Lung (tissue), 12 donors: ENCODE data around the gene CD200. TPM values are rescaled to one million over a fixed set of nuclear protein-coding genes. Genes with fewer than 3 reads are reported as not detected.

Experiments
- ATAC-seq: fragments of 200-7000 bp; cut with Tn5 transposase; one replicate; pipeline ENCODE4 v1.9.1; 2020; ENCODE audit warnings: moderate number of reproducible peaks; ENCODE audit not compliant: insufficient read depth, low FRiP score
- DNase-seq, 3 donors: peaks; one replicate each; pipeline ENCODE4 v3.0.0-alpha.2; 2013 to 2017
- H3K27ac ChIP-seq, 2 donors: one replicate each; pipeline ENCODE4 v1.5.1; 2013; ENCODE audit warnings: mild to moderate bottlenecking in 2 of 2, moderate library complexity in 2 of 2, control low read depth in 1 of 2, inconsistent platforms in 1 of 2, low read depth in 1 of 2, low read length in 1 of 2
- H3K27me3 ChIP-seq, 3 donors: one replicate each; pipeline ENCODE4 v1.5.1; 2013; ENCODE audit warnings: low read length in 2 of 3; ENCODE audit not compliant: control insufficient read depth in 3 of 3, insufficient read depth in 3 of 3
- H3K36me3 ChIP-seq, 4 donors: one replicate each; pipeline ENCODE4 v1.5.1; 2013; ENCODE audit warnings: low read length in 4 of 4, mild to moderate bottlenecking in 1 of 4, moderate library complexity in 1 of 4; ENCODE audit not compliant: control insufficient read depth in 4 of 4, insufficient read depth in 4 of 4
- H3K4me1 ChIP-seq, 5 donors: one replicate each; pipeline ENCODE4 v1.5.1; 2013; ENCODE audit warnings: low read length in 5 of 5, mild to moderate bottlenecking in 2 of 5, moderate library complexity in 1 of 5; ENCODE audit not compliant: control insufficient read depth in 5 of 5, insufficient read depth in 5 of 5
- H3K4me3 ChIP-seq: one replicate; pipeline ENCODE4 v1.5.1; 2013; ENCODE audit warnings: mild to moderate bottlenecking, control low read depth, moderate library complexity
- H3K9ac ChIP-seq, 2 donors: one replicate each; pipeline ENCODE4 v1.5.1; 2013; ENCODE audit warnings: low read length in 2 of 2, control low read depth in 1 of 2; ENCODE audit not compliant: insufficient read depth in 1 of 2
- H3K9me3 ChIP-seq, 4 donors: one replicate each; pipeline ENCODE4 v1.5.1; 2013; ENCODE audit warnings: low read length in 3 of 4, mild to moderate bottlenecking in 1 of 4, moderate library complexity in 1 of 4; ENCODE audit not compliant: control insufficient read depth in 4 of 4, insufficient read depth in 3 of 4
- WGBS, 2 donors: extraction: QIAGEN DNeasy Blood & Tissue Kit; methylation state at CpG; one replicate each; pipeline ENCODE4 v1.1.7; 2013; 5-methylcytosine and 5-hydroxymethylcytosine counted together
- polyA plus RNA-seq, 2 donors: library from polyadenylated mRNA; stranded (reverse); fragments of 200-250 nt; gene quantifications; one replicate each; pipeline ENCODE4 v1.2.1, GENCODE V29; 2013
- total RNA-seq, 2 donors: library from RNA; depleted of rRNA in 1 of 2; stranded (reverse); fragments of >200 nt in 1 of 2; gene quantifications; one replicate each; pipeline ENCODE4 v1.2.1, GENCODE V29; 2014 to 2021
- TF ChIP-seq, protein P1 (sequence below): IDR thresholded peaks from 2 replicates; pipeline ENCODE4 v1.5.1; 2012; ENCODE audit warnings: mild to moderate bottlenecking; ENCODE audit errors: control extremely low read depth, extremely low read depth
- donor health status: control.
- donor health status: control.
- donor health status: Bipolar disorder and iron deficiency.
- donor health status: healthy.
- donor health status: DM: yes; HTN: yes; CAD: no.

CD200 gene
- total and polyA plus RNA-seq, 4 donors: 4.6 to 21.6 (median 6.0) TPM

DNA sequence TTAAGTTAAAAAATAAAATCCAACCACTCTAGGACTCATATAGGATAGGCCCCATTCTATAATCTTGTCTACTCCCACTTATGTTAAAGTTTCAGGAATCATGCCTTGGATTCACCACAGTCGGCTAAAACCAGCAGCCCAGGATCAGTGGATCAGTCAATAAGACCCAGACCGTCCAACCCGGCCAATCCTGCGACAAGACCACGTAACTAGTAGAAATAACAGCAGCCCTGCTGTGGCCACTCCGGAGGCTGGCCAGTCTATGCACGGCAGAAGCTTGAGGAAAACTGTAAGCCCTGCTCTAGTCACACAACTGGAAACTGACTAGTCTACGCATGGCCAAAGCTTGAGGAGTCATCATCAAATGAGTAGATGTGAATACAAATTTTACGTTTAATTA is 26.1 kb upstream of the CD200 start:
- DNase-seq (no peak), ATAC-seq (no peak)
- H3K36me3 ChIP-seq: no peaks in the 10 kb centered on the region
- 92 to 93% methylated on average over 9 of the region's 9 CpGs for WGBS, 2 donors
- H3K27me3 ChIP-seq: no peaks in the 10 kb centered on the region
- H3K4me3 ChIP-seq: no peak overlapping the region
- H3K9ac ChIP-seq: no peak overlapping the region
- H3K9me3 ChIP-seq: peaks cover 0 to 2% (median 0%) of the 10 kb centered on the region in 4 donors
- no peak overlapping the region for H3K27ac ChIP-seq
- TF ChIP-seq, protein P1, sequence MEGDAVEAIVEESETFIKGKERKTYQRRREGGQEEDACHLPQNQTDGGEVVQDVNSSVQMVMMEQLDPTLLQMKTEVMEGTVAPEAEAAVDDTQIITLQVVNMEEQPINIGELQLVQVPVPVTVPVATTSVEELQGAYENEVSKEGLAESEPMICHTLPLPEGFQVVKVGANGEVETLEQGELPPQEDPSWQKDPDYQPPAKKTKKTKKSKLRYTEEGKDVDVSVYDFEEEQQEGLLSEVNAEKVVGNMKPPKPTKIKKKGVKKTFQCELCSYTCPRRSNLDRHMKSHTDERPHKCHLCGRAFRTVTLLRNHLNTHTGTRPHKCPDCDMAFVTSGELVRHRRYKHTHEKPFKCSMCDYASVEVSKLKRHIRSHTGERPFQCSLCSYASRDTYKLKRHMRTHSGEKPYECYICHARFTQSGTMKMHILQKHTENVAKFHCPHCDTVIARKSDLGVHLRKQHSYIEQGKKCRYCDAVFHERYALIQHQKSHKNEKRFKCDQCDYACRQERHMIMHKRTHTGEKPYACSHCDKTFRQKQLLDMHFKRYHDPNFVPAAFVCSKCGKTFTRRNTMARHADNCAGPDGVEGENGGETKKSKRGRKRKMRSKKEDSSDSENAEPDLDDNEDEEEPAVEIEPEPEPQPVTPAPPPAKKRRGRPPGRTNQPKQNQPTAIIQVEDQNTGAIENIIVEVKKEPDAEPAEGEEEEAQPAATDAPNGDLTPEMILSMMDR: no peak
- peaks cover 0 to 23% (median 3%) of the 10 kb centered on the region in 5 donors for H3K4me1 ChIP-seq

DNA sequence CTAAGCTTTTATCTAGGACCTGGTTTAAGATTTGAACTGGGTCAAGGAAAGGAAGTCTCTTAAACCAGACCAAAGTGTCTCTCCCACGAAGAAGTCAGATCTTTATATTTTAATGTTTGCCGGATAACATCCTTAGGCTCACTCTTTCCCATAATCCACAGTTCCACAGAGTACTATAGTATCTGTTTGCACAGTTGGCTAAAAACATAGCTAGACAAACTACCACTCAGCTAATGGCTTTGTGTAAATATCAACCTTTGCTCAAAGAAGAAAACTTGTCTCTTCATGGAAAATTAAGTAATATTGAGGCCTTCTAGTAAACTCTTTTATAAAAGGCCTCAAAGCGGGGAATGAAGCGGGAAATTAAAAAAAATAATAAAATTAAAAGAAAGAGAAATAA is 25.4 kb upstream of the CD200 start:
- H3K4me3 ChIP-seq: no peak overlapping the region
- no peaks in the 10 kb centered on the region for H3K9me3 ChIP-seq
- no peak overlapping the region for H3K9ac ChIP-seq
- DNase-seq (no peak), ATAC-seq (no peak)
- H3K27me3 ChIP-seq: no peaks in the 10 kb centered on the region
- WGBS, 2 donors: 79 to 86% methylated on average over 4 of the region's 4 CpGs
- peaks cover 0 to 22% (median 3%) of the 10 kb centered on the region in 5 donors for H3K4me1 ChIP-seq
- H3K36me3 ChIP-seq: no peaks in the 10 kb centered on the region
- H3K27ac ChIP-seq: no peak overlapping the region
- TF ChIP-seq, protein P1: no peak

DNA sequence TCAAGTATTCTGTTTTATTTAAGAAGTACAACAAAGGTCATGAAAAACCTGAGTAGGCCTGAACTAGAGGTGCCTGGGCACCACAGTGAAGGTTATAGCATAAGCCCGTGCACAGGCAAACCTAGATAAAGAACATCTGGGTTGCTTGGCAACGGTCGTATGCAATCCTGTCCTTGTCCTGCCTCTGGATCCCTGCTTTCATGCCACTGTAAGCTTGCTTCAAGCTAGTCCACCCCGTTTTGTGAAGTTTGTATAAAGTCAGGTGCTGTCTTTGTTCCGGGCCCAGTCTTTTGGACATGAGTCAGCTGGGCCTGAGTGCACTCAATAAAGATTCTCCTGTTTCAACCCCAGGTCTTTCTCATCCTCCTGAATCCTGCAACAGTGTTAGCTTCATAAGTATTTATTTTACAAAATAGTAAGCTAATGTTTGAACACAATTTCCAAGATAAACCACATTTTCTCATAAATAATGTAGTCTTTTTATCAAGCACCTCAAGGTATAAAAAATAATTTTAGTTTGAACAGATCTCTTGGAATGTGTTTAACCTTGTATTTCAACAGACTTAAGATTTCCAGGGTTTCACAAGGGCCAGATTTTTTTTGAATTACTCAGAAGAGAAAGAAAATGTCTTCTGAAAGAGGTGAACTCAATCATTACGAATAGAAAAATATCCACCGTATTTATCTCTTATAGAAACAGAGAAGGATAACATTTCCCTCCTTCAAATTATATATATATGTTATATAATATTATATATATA is 24.6 kb upstream of the CD200 start:
- WGBS, 2 donors: 60 to 72% methylated on average over 7 of the region's 7 CpGs

More for the DNA sequence above, 24.6 kb upstream of the CD200 start:
- H3K27ac ChIP-seq: no peak overlapping the region
- no peaks in the 10 kb centered on the region for H3K27me3 ChIP-seq
- no peaks in the 10 kb centered on the region for H3K36me3 ChIP-seq
- DNase-seq (peak; percentile 57 to 74 (median 69)), ATAC-seq (no peak)
- TF ChIP-seq, protein P1: no peak
- peaks cover 0 to 14% (median 3%) of the 10 kb centered on the region in 5 donors for H3K4me1 ChIP-seq
- H3K4me3 ChIP-seq: no peak overlapping the region
- H3K9ac ChIP-seq: no peak overlapping the region
- H3K9me3 ChIP-seq: no peaks in the 10 kb centered on the region
